ENCODE results near the gene EPHA6. TPM values are rescaled to one million over a fixed set of nuclear protein-coding genes. Genes with fewer than 3 reads are reported as not detected.

EPHA6 gene
- total and polyA plus RNA-seq, 2 donors (not counting 3 experiments of a cell fraction or from before 2014, with no cell fraction given): not detected

GRCh38 chr3:96806341-96806740, 8.1 kb upstream of the EPHA6 start:
- no peaks in the 10 kb centered on the region for H3K9me3 ChIP-seq (replicated peaks; ENCODE audit: control insufficient read depth, insufficient read depth, low read length)
- ChIA-PET CTCF (no interaction called here), POLR2A (no interaction called here)
- dilution Hi-C loops (cut with MboI; ENCODE audit: extremely low pct_ligation_motif_present, low sequenced_read_pairs) (no loop called here), intact Hi-C loops (cut with micrococcal nuclease) (no loop called here)
- H2AFZ ChIP-seq (ENCODE audit: low read depth, low read length): no peak overlapping the region
- H3K79me2 ChIP-seq (ENCODE audit: control insufficient read depth, insufficient read depth, low read length): no peaks in the 10 kb centered on the region
- H3K9me1 ChIP-seq (replicated peaks; ENCODE audit: control insufficient read depth, extremely low read depth, insufficient read depth, low read length): no peaks in the 10 kb centered on the region
- H4K20me1 ChIP-seq (replicated peaks; ENCODE audit: control insufficient read depth, extremely low read depth, insufficient read depth, low read length): no peaks in the 10 kb centered on the region
- no peak overlapping the region for H3K27ac ChIP-seq (ENCODE audit: insufficient read depth, low read depth, low read length)
- no peak for DNase-seq (ENCODE audit: low read depth, low spot score)
- H3K36me3 ChIP-seq (ENCODE audit: control insufficient read depth in 2 of 2, extremely low read depth in 1 of 2, insufficient read depth in 2 of 2, low read length in 2 of 2): no peaks in the 10 kb centered on the region
- no peaks in the 10 kb centered on the region for H3K27me3 ChIP-seq (ENCODE audit: control insufficient read depth in 2 of 2, insufficient read depth in 2 of 2, low read length in 2 of 2)
- no peak overlapping the region for H3K4me3 ChIP-seq (replicated peaks in 1 of 3; ENCODE audit: insufficient read depth in 1 of 3, low read depth in 1 of 3, low read length in 3 of 3)
- TF ChIP-seq GATA2 (IDR thresholded peaks at IDR 0.05; ENCODE audit: insufficient read depth, insufficient read length, low read depth, low read length) (no peak), MAX (IDR thresholded peaks at IDR 0.05; ENCODE audit: insufficient read depth, insufficient read length) (no peak), CTCF (IDR thresholded peaks at IDR 0.05; ENCODE audit: extremely low read depth in 1 of 2, insufficient read depth in 1 of 2, low read depth in 1 of 2, low read length in 2 of 2) (no peak), POLR2A (IDR thresholded peaks at IDR 0.05; ENCODE audit: low read depth, low read length) (no peak), FOS (IDR thresholded peaks at IDR 0.05; ENCODE audit: borderline replicate concordance, insufficient read depth, low read length) (no peak), EZH2 (IDR thresholded peaks at IDR 0.05; ENCODE audit: borderline replicate concordance, low read depth, low read length, severe bottlenecking) (no peak)
- no peak for FAIRE-seq
- no peaks in the 10 kb centered on the region for H3K4me1 ChIP-seq (ENCODE audit: control insufficient read depth, extremely low read depth, insufficient read depth, low read length)
- BruUV-seq (replicated peaks): no TSS peak
- H3K9ac ChIP-seq (replicated peaks; ENCODE audit: extremely low read depth, insufficient read depth, low read length): no peak overlapping the region
- H3K4me2 ChIP-seq (ENCODE audit: insufficient read depth, low read length): no peak overlapping the region

All from endothelial cell of umbilical vein (primary cell).